ENCODE measurements around the gene TLDC2. TPM values are rescaled to one million over a fixed set of nuclear protein-coding genes. Genes with fewer than 3 reads are reported as not detected.

The TLDC2 gene
- total and polyA plus RNA-seq, 3 donors from 2014 or later, result 2.8 to 3.4 (median 2.9) TPM

DNA sequence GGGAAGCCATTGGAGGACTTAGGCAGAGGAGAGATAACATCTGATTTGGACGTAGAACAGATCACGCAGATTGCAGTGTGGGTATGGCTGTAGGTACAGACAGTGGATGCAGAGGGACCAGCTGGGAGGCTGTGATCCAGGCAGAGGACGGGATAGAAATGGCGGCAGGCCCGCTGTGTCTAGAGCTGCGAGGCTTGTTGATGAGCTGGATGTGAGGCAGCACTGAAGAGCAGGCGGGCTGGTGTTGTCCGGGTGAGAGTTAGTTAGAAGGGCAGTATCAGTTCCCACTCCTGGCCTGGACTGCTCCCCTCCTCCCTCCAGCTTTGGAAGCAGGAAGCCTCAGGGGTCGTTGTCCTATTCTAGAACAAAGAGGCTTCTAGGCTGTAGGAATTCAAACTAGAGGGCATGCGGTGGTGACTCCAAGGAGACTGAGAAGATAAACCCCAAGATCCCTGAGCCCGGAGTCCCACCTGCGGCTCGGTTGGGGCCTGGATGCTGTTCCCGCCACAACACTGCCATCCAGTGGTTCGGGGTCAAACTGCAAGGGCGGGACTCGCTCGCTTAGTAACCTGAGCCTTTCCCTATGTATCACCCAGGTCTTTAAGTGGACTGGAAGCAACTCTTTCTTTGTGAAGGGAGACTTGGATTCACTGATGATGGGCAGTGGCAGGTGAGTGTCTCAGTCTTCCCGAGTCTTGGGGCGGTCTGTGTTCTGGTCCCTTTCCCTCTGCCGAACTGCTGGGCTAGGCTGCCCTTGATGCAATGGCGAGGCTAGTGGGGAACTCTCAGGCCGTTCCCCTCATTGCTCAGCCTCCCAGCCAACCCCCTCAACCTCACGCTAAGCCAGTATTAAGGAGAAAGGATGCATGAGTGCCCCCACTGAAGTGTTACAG lies 11.2 kb downstream of the TLDC2 start:
- intact Hi-C loops (cut with DNase I; ENCODE audit: low total_unique reads), result no loop called here
- Histone ChIP-seq H3K4me3 (peak overlapping the region in 1 of 2 donors; percentile 12), H3K27ac (peak overlapping the region in 1 of 2 donors; percentile 36), H3K4me1 (peaks cover 27% of the 10 kb centered on the region), H3K36me3 (ENCODE audit: low read depth, missing control alignments) (no peaks in the 10 kb centered on the region), H3K27me3 (no peaks in the 10 kb centered on the region), H3K9me3 (no peaks in the 10 kb centered on the region)
- peak; percentile 93 for DNase-seq
- TF ChIP-seq, protein P1, sequence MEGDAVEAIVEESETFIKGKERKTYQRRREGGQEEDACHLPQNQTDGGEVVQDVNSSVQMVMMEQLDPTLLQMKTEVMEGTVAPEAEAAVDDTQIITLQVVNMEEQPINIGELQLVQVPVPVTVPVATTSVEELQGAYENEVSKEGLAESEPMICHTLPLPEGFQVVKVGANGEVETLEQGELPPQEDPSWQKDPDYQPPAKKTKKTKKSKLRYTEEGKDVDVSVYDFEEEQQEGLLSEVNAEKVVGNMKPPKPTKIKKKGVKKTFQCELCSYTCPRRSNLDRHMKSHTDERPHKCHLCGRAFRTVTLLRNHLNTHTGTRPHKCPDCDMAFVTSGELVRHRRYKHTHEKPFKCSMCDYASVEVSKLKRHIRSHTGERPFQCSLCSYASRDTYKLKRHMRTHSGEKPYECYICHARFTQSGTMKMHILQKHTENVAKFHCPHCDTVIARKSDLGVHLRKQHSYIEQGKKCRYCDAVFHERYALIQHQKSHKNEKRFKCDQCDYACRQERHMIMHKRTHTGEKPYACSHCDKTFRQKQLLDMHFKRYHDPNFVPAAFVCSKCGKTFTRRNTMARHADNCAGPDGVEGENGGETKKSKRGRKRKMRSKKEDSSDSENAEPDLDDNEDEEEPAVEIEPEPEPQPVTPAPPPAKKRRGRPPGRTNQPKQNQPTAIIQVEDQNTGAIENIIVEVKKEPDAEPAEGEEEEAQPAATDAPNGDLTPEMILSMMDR (IDR thresholded peaks at IDR 0.05), result peak; percentile 84 to 95 (median 95)
- TF ChIP-seq POLR2A (IDR thresholded peaks at IDR 0.05), result no peak
- 19 to 28% methylated on average over 10 to 24 of the region's 24 CpGs for WGBS, 2 donors

DNA sequence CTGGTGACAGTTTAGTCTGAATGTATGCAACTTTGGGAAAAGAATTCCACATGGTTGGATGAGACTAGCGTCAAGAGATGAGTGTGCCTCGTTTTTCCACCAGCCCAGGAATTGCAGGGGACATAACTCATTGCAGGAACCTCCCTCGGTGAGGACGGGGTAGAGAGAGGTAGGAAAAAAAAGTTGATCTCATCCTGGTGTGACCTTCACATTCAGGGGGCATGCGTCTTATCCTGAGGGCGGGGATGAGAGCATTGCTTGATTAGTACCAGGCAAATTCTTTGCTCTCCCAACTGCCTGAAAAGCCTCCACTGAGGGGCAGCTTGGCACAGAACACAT lies 11.8 kb downstream of the TLDC2 start:
- TF ChIP-seq POLR2A (IDR thresholded peaks at IDR 0.05), result no peak
- TF ChIP-seq, protein P1 (IDR thresholded peaks at IDR 0.05), result no peak
- Histone ChIP-seq H3K36me3 (ENCODE audit: low read depth, missing control alignments) (no peaks in the 10 kb centered on the region), H3K27ac (no peak overlapping the region), H3K4me1 (peaks cover 28% of the 10 kb centered on the region), H3K4me3 (no peak overlapping the region), H3K27me3 (no peaks in the 10 kb centered on the region), H3K9me3 (no peaks in the 10 kb centered on the region)
- no peak for DNase-seq
- intact Hi-C loops (cut with DNase I; ENCODE audit: low total_unique reads), result no loop called here
- 17 to 32% methylated on average over 6 of the region's 6 CpGs for WGBS, 2 donors

DNA sequence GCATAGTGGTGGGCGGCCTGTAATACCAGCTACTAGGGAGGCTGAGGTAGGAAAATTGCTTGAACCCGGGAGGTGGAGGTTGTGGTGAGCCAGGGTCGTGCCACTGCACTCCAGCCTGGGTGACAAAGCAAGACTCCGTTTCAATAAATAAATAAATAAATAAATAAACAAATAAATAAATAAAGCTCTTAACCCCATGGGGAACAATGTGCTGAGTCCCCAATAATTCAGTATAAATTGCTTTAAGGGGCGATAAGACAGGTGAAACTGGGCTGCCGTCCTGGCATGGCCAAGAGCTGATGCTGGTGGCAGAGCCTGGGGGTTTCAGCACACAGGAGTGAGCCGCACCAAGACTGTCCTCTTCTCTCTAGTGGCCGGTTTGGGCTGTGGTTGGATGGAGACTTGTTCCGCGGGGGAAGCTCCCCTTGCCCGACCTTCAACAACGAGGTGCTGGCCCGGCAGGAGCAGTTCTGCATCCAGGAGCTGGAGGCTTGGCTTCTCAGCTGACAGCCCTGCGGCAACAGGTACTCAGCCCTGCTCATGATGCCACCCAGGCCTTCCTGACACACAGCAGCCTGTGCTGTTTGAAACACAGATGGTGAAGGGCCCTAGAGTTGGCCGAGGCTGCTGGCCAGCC lies 13.1 kb downstream of the TLDC2 start:
- TF ChIP-seq POLR2A (IDR thresholded peaks at IDR 0.05), result no peak
- TF ChIP-seq, protein P1 (IDR thresholded peaks at IDR 0.05), result no peak
- Histone ChIP-seq H3K9me3 (no peaks in the 10 kb centered on the region), H3K27me3 (no peaks in the 10 kb centered on the region), H3K36me3 (ENCODE audit: low read depth, missing control alignments) (no peaks in the 10 kb centered on the region), H3K4me3 (no peak overlapping the region), H3K27ac (peak overlapping the region in 1 of 2 donors; percentile 31), H3K4me1 (peaks cover 28% of the 10 kb centered on the region)
- 77 to 82% methylated on average over 14 to 15 of the region's 15 CpGs for WGBS, 2 donors
- intact Hi-C loops (cut with DNase I; ENCODE audit: low total_unique reads), result no loop called here
- no peak for DNase-seq

DNA sequence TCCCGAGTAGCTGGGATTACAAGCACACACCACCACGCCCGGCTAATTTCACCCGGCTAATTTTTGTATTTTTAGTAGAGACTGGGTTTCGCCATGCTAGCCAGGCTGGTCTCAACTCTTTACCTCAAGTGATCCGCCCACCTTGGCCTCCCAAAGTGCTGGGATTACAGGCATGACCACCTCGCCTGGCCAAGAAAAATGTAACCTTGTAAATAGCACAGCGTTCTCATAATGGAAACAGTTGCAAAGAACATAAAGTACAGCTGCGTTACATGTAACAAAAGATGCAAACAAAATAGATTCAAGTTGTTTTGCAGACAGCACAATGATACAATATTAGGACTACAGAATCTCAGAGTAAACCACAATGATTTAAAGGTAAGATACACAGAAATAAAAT lies 14.6 kb downstream of the TLDC2 start:
- Histone ChIP-seq H3K4me3 (no peak overlapping the region), H3K27ac (peak overlapping the region; percentile 58 to 69), H3K27me3 (no peaks in the 10 kb centered on the region), H3K9me3 (no peaks in the 10 kb centered on the region), H3K36me3 (ENCODE audit: low read depth, missing control alignments) (no peaks in the 10 kb centered on the region), H3K4me1 (peaks cover 28% of the 10 kb centered on the region)
- no peak for TF ChIP-seq POLR2A (IDR thresholded peaks at IDR 0.05)
- TF ChIP-seq, protein P1 (IDR thresholded peaks at IDR 0.05), result no peak
- 37 to 63% methylated on average over 9 of the region's 9 CpGs for WGBS, 2 donors
- peak; percentile 68 for DNase-seq
- intact Hi-C loops (cut with DNase I; ENCODE audit: low total_unique reads), result no loop called here

Data from testis (tissue), 3 donors.